ENCODE data around the gene ISM1.

GRCh38 chr20:13202565-13202964 is 18.5 kb upstream of the ISM1 start:
- TF ChIP-seq CTCF (IDR thresholded peaks at IDR 0.05) (no peak), POLR2A (IDR thresholded peaks at IDR 0.05) (no peak), EP300 (IDR thresholded peaks at IDR 0.05) (no peak)
